HG03575 (cell line): ENCODE measurements around the gene NELFB.

Source experiments
- ATAC-seq: cut with Tn5 transposase; IDR thresholded peaks from one replicate; pipeline ENCODE4 v1.9.1; 2021; ENCODE audit not compliant: unreplicated experiment, insufficient number of reproducible peaks, low FRiP score; ENCODE audit errors: extremely low read depth

The NELFB gene

GRCh38 chr9:137307255-137308056 lies 52.3 kb downstream of the NELFB start:
- no peak for ATAC-seq

GRCh38 chr9:137308057-137308619 lies 53.0 kb downstream of the NELFB start:
- ATAC-seq: no peak

- no peak for ATAC-seq
Measured at GRCh38 chr9:137309368-137310188, 54.5 kb downstream of the NELFB start.

DNA sequence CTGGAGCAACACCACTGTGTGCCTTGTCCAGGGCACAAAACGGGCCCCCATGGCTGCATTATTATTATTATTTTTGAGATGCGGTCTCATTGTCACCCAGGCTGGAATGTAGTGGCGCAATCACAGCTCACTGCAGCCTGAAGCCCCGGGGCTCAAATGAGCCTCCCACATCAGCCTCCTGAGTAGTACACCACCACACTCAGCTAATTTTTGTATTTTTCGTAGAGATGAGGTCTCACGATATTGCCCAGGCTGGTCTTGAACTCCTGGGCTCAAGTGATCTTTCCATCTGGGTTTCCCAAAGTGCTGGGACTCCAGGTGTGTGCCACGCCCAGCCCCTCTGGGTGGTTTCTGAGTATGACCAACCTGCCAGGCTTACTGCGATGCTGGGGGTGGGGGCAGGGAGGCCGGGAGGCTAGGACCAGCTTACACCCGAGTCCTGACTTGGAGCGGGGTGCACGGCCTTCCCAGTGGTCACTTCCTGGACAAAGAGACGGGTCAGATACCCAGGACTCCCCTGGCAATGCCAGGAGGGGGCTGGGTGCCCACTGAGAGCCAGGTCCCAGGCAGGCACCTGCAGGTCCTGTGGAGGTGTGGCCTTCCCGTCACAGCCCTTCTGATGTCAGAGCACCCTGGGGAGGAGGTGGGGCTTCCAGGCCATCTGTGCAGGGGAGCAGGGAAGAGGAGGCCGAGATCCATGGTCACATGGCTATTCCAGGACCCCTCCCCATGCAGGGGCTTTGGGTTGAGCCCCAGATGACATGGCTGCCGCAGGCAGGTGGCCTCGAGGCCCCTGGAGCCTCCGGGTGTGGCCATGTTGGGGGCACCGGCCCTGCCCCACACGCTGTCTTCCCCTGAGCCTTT lies 55.3 kb downstream of the NELFB start:
- ATAC-seq: no peak

GRCh38 chr9:137311171-137311985 lies 56.3 kb downstream of the NELFB start:
- ATAC-seq: no peak

DNA sequence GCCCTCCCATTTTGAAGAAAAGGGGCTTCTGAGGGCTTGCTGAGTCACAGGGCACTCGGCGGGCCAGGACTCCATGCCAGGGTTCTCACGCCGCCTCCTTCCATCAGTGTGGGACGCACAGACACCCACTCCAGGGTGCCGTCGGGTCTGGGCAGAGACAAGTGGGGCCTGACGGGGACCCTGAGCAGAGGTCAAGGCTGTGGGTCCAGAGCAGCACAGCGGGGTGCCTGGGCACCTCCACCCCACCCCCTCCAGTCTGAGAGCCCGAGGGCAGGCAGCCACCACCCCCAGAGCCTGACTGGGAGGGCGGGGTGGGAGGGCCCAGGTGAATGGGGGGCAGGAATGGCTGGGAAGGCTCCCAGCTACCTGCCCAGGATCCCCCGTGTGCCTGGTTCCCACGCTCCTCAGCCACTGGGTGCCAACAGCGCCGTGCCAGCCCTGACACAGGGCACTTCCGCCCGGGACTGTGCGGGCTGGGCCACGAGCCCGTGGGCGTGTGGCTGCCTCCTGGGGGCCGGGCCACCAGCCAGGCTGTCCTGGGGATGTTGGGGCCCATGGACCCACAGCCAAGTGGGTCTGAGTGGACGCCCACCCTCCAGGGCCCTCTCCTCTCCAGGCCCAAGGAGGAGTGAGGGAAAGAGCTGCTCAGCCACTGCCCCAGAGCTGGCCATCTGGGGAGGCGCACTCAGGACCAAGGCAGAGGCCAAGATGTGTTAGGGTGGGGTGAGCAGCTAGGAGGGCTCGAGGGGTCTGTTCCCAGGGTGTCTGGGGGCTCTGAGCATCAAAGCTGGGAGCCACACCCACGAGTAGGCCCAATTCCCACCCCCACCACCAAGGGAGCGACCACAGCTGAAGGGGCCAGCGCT lies 57.1 kb downstream of the NELFB start:
- no peak for ATAC-seq

GRCh38 chr9:137312852-137313325 lies 57.8 kb downstream of the NELFB start:
- no peak for ATAC-seq

DNA sequence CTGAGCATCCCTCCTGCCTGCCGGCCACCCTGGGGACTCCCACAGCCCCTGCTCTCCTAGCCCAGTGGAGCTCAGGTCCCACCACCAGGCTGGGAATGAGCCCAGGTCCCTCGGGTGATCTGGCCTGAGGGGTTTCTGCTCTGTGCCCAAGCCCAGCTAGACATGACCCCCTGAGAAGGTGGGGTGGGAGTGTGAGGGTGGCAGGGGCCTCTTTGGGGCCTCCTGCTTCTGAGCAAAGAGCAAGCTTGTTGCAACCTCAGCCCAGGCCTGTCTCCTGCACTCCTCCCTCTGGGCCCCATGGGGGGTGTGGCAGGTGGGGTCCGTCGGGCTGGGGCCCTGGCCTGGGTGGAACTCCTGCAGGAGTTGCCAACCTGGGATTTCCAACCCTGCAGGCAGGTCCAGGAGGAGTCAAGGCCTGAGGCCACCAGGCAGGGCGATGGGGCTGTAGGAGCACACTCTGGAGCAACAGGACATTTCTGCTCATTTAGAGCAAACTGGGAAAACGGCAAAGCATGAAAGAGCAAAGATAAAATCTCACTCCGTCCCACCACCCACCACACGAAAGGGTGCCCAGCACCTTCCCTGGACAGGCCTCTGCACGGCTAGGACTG lies 58.3 kb downstream of the NELFB start:
- ATAC-seq: no peak

- no peak for ATAC-seq
Measured at GRCh38 chr9:137313956-137314560, 58.9 kb downstream of the NELFB start.

DNA sequence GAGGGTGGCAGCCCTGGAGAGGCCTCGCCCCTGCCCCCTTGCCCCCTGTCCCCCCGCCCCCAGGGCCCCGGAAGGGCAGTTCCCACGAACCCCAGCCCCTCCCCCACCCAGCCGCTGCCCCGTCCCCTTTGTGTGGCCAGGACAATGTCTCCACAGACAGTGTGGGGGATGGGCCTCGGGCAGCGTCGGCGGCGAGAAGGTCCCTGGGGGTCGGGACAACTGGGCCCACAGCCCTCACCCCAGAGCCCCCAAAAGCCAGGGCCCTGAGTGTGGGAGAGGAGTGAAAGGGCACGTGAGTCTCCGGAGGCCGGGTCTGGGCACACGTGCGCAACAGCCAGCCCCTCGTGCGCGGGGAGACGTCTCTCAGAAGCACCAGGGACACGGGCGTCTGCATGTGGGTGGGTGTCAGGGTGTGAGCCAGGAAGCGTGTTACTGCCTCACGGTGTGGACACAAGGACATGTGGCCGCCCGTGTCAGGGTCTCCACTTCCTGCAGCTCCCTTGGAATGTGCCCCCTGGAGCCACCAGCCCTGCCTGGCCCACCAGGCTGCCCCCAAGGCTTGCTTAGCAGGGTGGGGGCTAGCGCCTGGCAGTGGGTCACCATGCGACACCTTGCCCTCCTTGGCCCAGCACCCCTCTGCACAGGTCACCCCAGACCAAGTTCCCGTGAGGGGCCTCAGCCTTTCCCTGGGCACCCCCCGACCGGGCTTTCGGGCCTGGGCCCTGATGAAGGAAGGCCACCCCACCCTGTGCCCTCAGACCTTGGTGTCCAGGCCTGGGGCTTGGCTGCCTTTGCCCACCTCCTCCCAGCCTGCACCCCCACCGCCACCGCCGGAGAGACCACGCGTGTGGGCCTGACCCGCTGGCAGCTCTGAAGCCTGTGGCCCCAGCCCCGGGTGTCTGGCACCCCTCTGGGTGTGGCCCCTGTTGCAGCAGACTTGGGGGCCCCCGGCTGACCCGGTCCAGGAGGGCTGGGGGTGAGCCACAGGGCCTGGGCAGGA lies 59.7 kb downstream of the NELFB start:
- ATAC-seq: no peak

DNA sequence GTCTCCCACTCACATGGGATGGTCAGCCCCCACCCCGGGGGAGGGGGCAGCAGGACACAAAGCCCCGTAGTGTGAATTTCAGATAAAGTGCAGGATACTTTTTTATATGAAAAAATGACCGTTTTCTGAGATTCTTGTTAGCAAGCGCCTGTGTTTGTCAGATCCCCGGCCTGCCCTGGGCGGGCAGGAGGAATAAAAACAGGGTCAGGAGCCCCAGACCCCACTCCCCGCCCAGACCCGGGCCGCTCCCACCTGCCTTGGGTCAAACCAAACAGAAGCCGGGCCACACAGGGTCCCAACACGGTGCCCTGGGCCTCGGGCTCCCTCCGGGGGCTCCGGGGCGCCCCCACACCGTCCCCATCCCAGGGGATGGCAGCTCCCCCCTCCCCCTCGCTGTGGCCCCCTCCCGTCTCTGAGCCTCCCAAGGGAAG lies 60.5 kb downstream of the NELFB start:
- no peak for ATAC-seq

- ATAC-seq: no peak
Measured at GRCh38 chr9:137316012-137316981, 61.2 kb downstream of the NELFB start.

DNA sequence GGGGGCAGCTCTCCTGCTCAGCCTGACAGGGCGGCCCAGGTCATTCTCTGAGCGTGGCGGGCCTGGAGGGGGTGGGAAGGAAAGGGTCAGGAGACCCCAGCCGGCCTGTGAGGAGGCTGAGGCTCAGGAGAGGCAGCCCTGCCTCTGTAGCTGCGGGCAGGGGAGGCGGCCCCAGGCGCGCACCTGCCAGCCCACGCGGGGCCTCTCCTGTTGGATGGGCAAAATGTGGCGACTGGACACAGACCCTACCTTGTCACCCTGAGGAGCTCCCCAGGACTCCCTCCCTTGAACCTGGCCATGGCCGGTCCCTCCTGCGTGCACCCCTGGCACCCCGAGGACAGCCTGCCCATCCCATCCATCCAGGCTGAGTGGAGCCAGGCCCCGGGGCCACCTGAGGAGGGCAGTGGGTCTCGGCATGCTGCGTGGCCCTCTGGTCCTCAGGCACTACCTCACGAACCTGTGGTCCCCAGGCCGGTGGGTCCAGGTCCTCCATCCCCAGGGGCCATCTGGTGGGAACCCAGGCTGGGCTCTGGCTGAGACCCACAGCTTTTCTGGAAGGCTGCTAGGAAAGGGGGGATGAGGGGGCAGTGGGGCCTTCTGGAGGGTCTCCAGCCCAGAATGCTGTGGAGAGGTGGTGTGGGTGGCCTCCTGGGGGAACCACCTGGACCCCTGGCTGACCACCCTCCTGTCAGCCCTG lies 62.0 kb downstream of the NELFB start:
- no peak for ATAC-seq
